SK-N-SH (cell line): ENCODE measurements around the gene C2CD4C.

ENCODE experiments used
- EP300 ChIP-seq, 2 experiments: IDR thresholded peaks; 2 replicates each; pipeline versions ENCODE4 v1.4.0 to v1.6.1; 2012; ENCODE audit warnings: borderline replicate concordance in 1 of 2, low read depth in 1 of 2, low read length in 1 of 2
- EZH2phosphoT487 ChIP-seq: fragments of 200-600 bp; sonication (generic); IDR thresholded peaks from 2 replicates; pipeline ENCODE4 v1.6.1; 2017; ENCODE audit warnings: low read depth, mixed run types, mild to moderate bottlenecking, antibody characterized with exemption, moderate library complexity, borderline replicate concordance
- RFX5 ChIP-seq: IDR thresholded peaks from 2 replicates; pipeline ENCODE4 v1.6.1; 2012; ENCODE audit warnings: mild to moderate bottlenecking, improper control_type of control experiment, low read length
- SMC3 ChIP-seq: IDR thresholded peaks from 2 replicates; pipeline ENCODE4 v1.6.1; 2012; ENCODE audit warnings: low read depth, low read length, improper control_type of control experiment
- TF ChIP-seq, protein P1 (sequence below): fragments of 200-600 bp; sonication (generic); IDR thresholded peaks from 2 replicates; pipeline ENCODE4 v1.6.1; 2017; ENCODE audit warnings: antibody characterized with exemption, mild to moderate bottlenecking, moderate library complexity
- TF ChIP-seq, protein P2 (sequence below): fragments of 150-350 bp; IDR thresholded peaks from 2 replicates; pipeline ENCODE4 v1.6.1; 2017; ENCODE audit warnings: antibody characterized with exemption, low read length, low read depth, borderline replicate concordance
- TF ChIP-seq, protein P3 (sequence below): IDR thresholded peaks from 2 replicates; pipeline ENCODE4; 2012
- TF ChIP-seq, protein P4 (sequence below): IDR thresholded peaks from 2 replicates; pipeline ENCODE4 v1.4.0; 2012; ENCODE audit warnings: low read depth
- TF ChIP-seq, protein P5 (sequence below): IDR thresholded peaks from 2 replicates; pipeline ENCODE4 v1.4.0; 2012; ENCODE audit warnings: low read depth, borderline replicate concordance

DNA sequence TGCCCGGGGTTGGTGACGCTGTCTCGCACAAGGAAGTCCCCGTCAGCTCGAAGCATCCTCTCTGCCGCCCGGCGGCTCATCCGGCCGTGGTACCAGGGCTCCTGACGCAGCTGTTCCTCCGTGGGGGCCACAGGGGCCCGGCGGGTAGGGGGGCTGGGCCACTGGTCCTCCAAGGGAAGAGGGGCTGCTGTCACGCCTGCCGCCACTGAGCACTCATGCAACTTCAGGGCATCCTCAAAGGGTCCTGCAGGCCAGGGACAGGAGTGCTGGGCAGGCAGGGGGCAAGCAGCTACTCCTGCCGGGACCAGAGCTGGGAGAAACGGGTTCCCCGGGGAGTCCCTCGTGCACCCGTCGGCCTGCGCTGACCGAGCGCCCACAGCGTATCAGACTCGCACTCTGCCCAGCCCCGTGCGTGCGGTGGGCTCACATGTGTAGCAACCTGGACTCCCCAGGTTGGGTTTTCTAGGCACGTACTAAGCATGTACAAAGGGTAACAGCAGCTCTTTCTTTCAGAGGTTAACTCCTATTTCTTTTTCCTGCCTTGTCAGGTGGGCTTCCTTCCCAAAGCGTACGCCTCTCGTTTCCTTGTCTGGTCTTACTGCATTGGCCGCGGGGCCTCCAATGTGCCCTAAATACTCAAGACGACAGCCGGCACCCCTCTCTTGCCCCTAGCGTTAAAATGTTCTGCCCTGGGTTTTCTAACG is 13.4 kb upstream of the C2CD4C start:
- TF ChIP-seq EZH2phosphoT487 (no peak), SMC3 (no peak), EP300 (IDR thresholded peaks at IDR 0.05; ENCODE audit: borderline replicate concordance in 1 of 2, low read depth in 1 of 2, low read length in 1 of 2) (no peak), RFX5 (no peak)
- TF ChIP-seq, protein P1, sequence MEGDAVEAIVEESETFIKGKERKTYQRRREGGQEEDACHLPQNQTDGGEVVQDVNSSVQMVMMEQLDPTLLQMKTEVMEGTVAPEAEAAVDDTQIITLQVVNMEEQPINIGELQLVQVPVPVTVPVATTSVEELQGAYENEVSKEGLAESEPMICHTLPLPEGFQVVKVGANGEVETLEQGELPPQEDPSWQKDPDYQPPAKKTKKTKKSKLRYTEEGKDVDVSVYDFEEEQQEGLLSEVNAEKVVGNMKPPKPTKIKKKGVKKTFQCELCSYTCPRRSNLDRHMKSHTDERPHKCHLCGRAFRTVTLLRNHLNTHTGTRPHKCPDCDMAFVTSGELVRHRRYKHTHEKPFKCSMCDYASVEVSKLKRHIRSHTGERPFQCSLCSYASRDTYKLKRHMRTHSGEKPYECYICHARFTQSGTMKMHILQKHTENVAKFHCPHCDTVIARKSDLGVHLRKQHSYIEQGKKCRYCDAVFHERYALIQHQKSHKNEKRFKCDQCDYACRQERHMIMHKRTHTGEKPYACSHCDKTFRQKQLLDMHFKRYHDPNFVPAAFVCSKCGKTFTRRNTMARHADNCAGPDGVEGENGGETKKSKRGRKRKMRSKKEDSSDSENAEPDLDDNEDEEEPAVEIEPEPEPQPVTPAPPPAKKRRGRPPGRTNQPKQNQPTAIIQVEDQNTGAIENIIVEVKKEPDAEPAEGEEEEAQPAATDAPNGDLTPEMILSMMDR, result no peak
- TF ChIP-seq, protein P2, sequence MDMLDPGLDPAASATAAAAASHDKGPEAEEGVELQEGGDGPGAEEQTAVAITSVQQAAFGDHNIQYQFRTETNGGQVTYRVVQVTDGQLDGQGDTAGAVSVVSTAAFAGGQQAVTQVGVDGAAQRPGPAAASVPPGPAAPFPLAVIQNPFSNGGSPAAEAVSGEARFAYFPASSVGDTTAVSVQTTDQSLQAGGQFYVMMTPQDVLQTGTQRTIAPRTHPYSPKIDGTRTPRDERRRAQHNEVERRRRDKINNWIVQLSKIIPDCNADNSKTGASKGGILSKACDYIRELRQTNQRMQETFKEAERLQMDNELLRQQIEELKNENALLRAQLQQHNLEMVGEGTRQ, result no peak
- TF ChIP-seq, protein P3, sequence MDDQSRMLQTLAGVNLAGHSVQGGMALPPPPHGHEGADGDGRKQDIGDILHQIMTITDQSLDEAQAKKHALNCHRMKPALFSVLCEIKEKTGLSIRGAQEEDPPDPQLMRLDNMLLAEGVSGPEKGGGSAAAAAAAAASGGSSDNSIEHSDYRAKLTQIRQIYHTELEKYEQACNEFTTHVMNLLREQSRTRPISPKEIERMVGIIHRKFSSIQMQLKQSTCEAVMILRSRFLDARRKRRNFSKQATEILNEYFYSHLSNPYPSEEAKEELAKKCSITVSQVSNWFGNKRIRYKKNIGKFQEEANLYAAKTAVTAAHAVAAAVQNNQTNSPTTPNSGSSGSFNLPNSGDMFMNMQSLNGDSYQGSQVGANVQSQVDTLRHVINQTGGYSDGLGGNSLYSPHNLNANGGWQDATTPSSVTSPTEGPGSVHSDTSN, result no peak
- TF ChIP-seq, protein P4, sequence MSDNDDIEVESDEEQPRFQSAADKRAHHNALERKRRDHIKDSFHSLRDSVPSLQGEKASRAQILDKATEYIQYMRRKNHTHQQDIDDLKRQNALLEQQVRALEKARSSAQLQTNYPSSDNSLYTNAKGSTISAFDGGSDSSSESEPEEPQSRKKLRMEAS, result no peak
- TF ChIP-seq, protein P5, sequence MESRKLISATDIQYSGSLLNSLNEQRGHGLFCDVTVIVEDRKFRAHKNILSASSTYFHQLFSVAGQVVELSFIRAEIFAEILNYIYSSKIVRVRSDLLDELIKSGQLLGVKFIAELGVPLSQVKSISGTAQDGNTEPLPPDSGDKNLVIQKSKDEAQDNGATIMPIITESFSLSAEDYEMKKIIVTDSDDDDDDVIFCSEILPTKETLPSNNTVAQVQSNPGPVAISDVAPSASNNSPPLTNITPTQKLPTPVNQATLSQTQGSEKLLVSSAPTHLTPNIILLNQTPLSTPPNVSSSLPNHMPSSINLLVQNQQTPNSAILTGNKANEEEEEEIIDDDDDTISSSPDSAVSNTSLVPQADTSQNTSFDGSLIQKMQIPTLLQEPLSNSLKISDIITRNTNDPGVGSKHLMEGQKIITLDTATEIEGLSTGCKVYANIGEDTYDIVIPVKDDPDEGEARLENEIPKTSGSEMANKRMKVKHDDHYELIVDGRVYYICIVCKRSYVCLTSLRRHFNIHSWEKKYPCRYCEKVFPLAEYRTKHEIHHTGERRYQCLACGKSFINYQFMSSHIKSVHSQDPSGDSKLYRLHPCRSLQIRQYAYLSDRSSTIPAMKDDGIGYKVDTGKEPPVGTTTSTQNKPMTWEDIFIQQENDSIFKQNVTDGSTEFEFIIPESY, result no peak
